GM19351 (cell line): ENCODE measurements around the gene FDXACB1.
"Not testable (repeated sequence)": the region's sequence is repeated elsewhere in the genome, so short reads cannot be mapped to it uniquely, and the experiment has no call there.

Source experiments
- ATAC-seq: cut with Tn5 transposase; IDR thresholded peaks from one replicate; pipeline ENCODE4 v1.9.1; 2021; ENCODE audit warnings: mild to moderate bottlenecking, moderate library complexity; ENCODE audit not compliant: unreplicated experiment

The FDXACB1 gene

DNA sequence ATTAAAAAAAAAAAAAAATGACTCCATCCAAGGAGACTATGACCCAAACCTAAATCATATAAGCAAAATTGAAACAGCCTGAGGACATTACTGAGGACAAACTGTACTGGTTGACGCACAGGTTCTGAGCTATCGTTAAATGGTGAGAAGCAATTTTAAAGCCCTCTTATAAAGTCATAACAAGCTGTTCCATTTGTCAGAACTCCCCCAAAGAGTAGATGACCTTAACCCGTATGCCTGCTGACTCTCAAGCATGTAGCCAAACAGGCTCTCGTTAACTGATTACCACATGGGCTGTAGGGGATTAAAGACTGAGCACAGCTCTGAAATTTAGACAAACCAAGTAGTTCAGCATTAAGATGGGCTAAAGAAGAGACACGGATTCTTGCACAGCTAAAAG, 30.4 kb upstream of the FDXACB1 start:
- no peak for ATAC-seq

GRCh38 chr11:111908639-111909305, 29.8 kb upstream of the FDXACB1 start:
- ATAC-seq, result no peak

- ATAC-seq, result no peak
These were observed 27.7 kb upstream of the FDXACB1 start for GRCh38 chr11:111906680-111907079.

GRCh38 chr11:111905411-111905810, 26.4 kb upstream of the FDXACB1 start:
- no peak for ATAC-seq

DNA sequence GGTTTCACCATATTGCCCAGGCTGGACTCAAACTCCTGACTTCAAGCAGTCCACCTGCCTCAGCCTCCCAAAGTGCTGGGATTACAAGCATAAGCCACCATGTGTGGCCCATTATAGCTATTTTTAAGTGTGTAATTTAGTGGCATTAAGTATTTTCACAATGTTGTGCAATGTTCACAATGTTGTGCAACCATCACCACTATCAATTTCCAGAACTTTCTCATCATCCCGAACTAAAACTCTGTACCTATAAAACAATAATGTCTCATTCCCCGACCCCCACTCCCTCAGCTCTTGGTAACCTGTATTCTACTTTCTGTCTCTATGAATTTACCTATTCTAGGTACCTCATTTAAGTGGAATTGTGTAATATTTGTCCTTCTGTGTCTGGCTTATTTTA, 7.9 kb upstream of the FDXACB1 start:
- no peak for ATAC-seq

DNA sequence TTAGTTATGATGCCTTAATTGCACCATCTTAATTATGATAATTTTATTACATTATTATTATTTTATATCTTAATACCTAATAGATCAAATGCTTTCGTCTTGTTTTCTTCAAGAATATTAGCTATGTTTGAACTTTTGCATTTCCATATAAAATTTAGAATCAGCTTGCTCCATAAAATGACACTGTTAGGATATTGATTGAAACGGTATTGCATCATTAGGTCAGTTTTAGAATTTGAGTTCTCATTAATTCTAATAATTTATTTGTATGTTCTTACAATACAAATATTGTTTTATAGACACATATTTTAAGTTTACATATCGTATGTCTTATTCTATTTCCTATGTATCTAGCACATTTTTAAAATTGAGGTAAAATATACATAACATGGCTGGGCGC, 7.1 kb upstream of the FDXACB1 start:
- no peak for ATAC-seq

DNA sequence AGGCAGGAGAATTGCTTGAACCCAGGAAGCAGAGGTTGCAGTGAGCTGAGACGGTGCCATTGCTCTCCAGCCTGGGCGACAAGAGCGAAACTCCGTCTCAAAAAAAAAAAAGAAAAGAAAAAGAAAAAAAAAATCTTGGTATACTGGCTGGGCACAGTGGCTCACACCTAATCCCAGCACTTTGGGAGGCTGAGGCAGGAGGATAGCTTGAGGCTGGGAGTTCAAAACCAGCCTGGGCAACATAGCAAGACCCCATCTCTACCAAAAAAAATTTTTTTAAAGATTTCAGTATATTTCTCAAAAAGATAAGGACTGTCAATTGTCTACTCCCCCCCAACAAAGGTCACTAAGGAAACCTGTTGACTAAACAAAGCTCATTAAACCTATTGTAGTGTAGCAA, 6.1 kb upstream of the FDXACB1 start:
- not testable (repeated sequence) for ATAC-seq

GRCh38 chr11:111882202-111882601, 3.2 kb upstream of the FDXACB1 start:
- no peak for ATAC-seq

- peak; percentile 7 for ATAC-seq
These were observed 634 bp upstream of the FDXACB1 start for GRCh38 chr11:111879637-111879960.

DNA sequence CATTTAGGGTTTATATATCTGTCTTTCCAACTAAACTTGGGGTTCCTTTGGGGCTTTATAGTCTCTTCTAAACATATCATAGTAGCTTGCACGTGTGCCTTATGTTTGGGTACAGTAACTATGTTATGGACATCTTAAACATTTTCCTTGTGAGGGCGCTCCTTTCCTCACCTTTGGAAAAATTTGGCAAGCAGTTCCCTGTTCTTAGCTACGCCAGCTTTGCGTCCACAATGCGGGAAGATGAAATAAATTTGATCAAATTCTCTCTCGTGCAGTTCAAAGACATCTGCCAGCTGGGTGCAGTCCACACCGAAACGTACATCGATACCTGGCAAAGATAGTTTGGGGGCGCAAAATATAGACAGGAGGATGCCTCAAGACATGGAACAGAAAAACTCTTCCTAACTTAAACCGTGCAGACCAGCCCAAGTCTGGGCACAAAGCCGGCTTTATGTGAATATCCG, 548 bp downstream of the FDXACB1 start:
- ATAC-seq, result peak; percentile 2

DNA sequence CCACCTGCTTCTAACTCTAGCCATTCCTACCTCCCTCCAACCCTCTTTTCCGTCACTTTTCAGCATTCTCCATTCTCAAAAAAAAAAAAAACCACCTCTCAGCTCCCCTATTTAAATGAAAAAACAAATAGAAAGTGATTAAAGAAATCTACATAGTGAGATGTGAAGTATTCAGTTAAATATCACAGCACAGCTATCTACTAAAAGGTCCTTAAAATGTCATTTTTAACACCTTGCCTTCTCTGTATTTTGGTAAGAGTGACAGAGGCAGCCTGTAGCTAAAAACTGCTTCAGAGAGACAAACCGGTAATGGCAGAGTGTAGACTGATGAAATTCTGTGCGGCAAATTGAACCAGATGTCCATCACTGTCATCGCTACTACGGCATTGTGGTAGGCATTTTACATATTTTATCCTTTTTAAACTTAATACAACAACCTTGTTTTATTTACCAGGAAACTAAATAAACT, 7.2 kb downstream of the FDXACB1 start:
- ATAC-seq, result no peak

DNA sequence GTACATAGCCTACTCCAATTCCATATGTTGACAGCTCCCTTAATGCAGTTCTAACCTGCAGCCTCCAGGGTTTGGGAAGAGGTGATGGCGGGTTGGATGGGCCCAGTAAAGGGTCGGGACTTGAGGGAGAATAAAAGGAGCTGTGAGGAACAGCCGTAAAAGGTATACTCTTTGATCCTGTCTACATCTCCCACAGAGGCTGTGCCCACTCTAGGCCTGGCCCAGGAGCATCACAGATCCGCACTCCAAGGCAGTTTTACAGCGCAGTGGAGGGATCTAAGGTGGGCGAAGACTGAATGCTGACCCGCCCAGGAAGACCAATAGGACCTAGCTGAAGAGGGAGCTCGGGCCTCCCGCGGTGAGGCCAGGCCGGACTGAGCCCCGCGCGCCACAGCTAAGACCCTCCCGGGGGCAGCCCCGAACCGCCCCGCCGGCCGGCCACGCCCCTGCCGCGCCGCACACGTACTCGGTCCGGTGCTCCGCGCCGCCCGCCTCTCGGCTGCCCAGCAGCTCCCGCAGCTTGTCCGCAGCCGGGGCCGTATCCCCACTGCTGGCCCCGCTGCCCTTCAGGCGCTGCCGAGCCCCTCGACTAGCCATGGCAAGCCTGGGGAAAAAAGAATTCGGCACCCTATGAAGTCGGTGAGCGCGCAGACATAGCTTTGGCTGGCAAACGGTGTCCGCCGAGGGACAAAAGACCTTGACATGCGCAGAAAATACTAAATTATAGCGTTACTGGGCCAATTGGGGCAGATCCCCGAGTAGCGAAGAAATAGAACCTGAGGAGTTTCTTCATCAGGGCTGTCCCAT, 7.9 kb downstream of the FDXACB1 start, which contains the start of gene ALG9:
Gene ALG9 (minus strand): TSS at position 696 of the 807 bp plus-strand sequence. CDS start 99 bp downstream, at position 597.
- ATAC-seq, result peak; percentile 86

DNA sequence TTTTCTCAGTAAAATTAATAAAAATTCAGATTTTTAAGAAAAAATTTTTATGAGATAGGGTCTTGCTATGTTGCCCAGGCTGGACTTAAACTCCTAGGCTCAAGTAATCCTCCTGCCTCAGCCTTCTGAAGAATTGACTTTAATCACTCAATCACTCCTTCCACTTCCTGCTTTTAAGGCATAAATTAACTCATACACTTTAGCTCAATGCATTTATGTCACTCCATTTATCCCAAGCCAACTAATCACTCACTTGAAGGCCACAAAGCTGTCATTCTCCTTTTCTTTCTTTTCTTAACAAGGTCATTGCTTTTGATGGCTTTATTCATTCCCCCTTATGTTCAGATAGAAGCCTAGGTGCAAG, 8.5 kb downstream of the FDXACB1 start:
- peak; percentile 18 for ATAC-seq

DNA sequence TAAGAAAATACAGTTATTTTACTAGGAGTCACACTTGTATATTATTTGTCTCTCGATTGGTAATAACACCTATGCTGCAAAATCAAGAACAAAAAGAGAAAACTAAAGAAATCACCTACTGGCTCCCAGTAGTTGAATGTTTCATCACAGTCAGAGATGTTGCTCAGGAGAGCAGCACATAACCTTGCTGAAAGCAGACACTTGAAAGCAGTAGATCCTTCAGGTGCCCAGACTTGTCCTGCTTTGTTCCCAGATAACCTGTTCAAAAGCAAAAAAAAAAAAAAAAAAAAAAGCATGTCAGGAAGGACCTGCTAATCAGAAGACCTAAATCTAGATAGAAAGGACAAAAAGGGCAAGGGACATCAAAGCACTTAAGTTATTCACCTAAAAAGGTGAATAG, 8.9 kb downstream of the FDXACB1 start:
- no peak for ATAC-seq

DNA sequence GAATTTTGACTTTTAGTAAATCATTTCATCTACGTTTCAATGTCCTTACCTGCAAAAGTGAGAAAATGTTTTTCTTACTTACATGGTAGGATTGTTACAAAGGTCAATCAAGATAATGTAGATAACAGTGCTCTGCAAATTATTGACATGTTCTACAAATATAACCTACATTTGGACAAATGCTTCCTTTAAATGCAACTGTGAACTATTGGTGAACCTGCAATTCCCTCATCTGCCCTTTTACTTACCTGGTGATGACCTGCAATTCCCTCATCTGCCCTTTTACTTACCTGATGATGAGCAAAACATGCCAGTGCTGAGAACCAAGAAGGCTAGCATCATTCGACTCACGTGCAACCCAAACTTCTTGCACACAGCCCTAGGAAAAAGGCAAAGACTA, 18.7 kb downstream of the FDXACB1 start:
- ATAC-seq, result no peak

DNA sequence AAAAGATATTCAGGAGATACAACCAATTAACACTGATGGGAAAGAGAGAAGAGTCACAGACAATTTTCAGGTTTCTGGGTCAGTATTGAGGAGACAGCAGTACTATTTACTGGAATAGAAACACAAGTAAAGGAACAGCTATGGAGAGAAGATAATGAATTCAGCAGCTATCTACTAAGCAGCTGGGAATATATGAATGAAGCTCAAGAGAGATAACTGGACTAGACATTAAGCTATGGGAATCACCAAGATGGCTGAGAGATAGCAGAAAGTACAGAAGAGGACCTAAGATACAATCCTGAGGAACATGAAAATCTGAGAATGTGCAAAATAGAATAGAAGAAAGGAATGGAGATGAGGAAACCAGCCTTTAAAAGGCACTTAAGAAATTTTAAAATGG, 23.5 kb downstream of the FDXACB1 start:
- ATAC-seq, result no peak

- ATAC-seq, result no peak
These were observed 26.9 kb downstream of the FDXACB1 start for GRCh38 chr11:111852103-111852502.

- ATAC-seq, result no peak
These were observed 27.3 kb downstream of the FDXACB1 start for GRCh38 chr11:111851636-111852035.

- no peak for ATAC-seq
These were observed 27.9 kb downstream of the FDXACB1 start for GRCh38 chr11:111851067-111851466.

DNA sequence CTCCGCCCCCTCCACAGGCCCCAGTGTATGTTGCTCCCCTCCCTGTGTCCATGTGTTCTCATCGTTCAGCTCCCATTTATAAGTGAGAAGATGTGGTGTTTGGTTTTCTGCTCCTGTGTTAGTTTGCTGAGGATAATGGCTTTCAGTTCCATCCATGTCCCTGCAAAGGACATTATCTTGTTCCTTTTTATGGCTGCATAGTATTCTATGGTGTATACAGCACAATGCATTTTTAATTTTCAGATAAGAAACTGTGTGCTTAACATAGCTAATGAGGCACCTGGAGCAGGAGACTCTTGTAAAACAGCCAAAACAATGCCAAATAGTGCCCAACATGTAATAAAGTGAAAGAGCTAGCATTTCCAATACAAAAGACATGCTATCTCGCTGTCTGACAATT, 29.3 kb downstream of the FDXACB1 start:
- ATAC-seq, result no peak

DNA sequence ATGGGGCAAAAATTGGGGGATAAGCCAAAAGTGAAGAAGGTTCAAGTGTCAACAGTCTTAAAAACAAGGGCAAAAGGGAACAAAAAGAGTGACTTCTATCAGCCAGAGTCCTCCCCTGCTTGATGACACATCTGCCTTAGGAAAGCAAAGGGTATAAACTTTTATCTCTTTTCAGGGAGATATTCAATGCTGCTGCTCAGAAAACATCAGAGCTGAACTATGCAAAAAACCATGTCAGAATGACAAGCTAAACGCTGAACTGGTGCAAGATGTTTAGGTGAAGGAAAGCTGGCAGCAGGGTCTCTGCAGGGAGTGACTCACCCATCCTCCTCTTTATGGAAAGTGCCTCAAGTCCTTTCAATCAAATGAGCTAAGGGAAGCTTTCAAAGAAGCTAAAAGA, 32.3 kb downstream of the FDXACB1 start:
- no peak for ATAC-seq

DNA sequence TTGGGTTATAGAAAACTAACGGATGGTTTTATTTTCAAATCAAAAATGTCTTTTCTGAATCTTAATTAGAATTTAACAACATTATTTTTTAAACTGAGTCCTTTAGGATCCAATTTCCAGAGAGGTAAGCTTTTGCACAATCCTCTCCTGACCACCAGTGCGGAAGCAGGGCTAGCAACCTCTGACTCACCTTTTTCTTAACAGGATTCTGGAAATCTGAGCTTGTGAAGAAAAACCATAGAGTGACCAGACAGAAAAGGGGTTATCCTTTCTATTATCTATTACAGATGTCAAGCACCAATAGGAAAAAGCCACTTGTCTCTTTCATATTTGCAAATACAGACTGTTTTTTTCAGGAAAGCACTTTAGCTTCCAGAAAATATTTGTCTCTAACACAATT, 32.9 kb downstream of the FDXACB1 start:
- no peak for ATAC-seq
